Trophoblast cell (in vitro differentiated cells and primary cell): ENCODE data around the gene MITF.
"Not testable (repeated sequence)": the region's sequence is repeated elsewhere in the genome, so short reads cannot be mapped to it uniquely, and the experiment has no call there.

ENCODE experiments used
- DNase-seq, 2 donors: peaks; one replicate each; pipeline ENCODE4 v3.0.0-alpha.2; 2016
- H2AFZ ChIP-seq: 2 replicates; pipeline ENCODE4 v1.6.1; 2013; ENCODE audit warnings: low read length, moderate library complexity, mild to moderate bottlenecking; ENCODE audit not compliant: insufficient read depth, poor library complexity
- H2AK5ac ChIP-seq: 2 replicates; pipeline ENCODE4 v1.6.1; 2013; ENCODE audit warnings: mild to moderate bottlenecking, low read length
- H2BK120ac ChIP-seq: 2 replicates; pipeline ENCODE4 v1.6.1; 2013; ENCODE audit warnings: low read length, mild to moderate bottlenecking, moderate library complexity; ENCODE audit not compliant: insufficient read depth, poor library complexity
- H2BK12ac ChIP-seq: 2 replicates; pipeline ENCODE4 v1.6.1; 2013; ENCODE audit warnings: mild to moderate bottlenecking, low read length, moderate library complexity
- H2BK5ac ChIP-seq: 2 replicates; pipeline ENCODE4 v1.6.1; 2013; ENCODE audit warnings: low read length, low read depth, moderate library complexity, mild to moderate bottlenecking; ENCODE audit not compliant: poor library complexity
- H3K14ac ChIP-seq: 2 replicates; pipeline ENCODE4 v1.6.1; 2013; ENCODE audit warnings: mild to moderate bottlenecking, low read length
- H3K18ac ChIP-seq: 2 replicates; pipeline ENCODE4 v1.6.1; 2013; ENCODE audit warnings: mild to moderate bottlenecking, low read length
- H3K23ac ChIP-seq: 2 replicates; pipeline ENCODE4 v1.6.1; 2013; ENCODE audit warnings: low read length
- H3K27ac ChIP-seq: 2 replicates; pipeline ENCODE4 v1.5.1; 2013; ENCODE audit warnings: low read depth, mild to moderate bottlenecking, inconsistent platforms, low read length, moderate library complexity
- H3K27me3 ChIP-seq: 2 replicates; pipeline ENCODE4 v1.6.1; 2013; ENCODE audit warnings: inconsistent platforms, mild to moderate bottlenecking, low read length, moderate library complexity; ENCODE audit not compliant: insufficient read depth
- H3K36me3 ChIP-seq, 2 experiments: 1 replicate in 1 of 2; 2 replicates in 1 of 2; pipeline ENCODE4 v1.6.1; 2013; ENCODE audit warnings: low read length in 2 of 2, mild to moderate bottlenecking in 2 of 2, moderate library complexity in 1 of 2; ENCODE audit not compliant: insufficient read depth in 2 of 2, control insufficient read depth in 1 of 2
- H3K4ac ChIP-seq: 2 replicates; pipeline ENCODE4 v1.6.1; 2013; ENCODE audit warnings: low read depth, mild to moderate bottlenecking, low read length, moderate library complexity
- H3K4me1 ChIP-seq, 2 experiments: 1 replicate in 1 of 2; 2 replicates in 1 of 2; pipeline ENCODE4 v1.6.1; 2013; ENCODE audit warnings: low read length in 2 of 2, mild to moderate bottlenecking in 2 of 2, moderate library complexity in 1 of 2; ENCODE audit not compliant: insufficient read depth in 2 of 2, control insufficient read depth in 1 of 2
- H3K4me2 ChIP-seq: 2 replicates; pipeline ENCODE4 v1.6.1; 2013; ENCODE audit warnings: inconsistent platforms, mild to moderate bottlenecking, low read length, moderate library complexity
- H3K4me3 ChIP-seq: 2 replicates; pipeline ENCODE4 v1.5.1; 2013; ENCODE audit warnings: mild to moderate bottlenecking, low read depth, low read length, inconsistent platforms
- H3K79me1 ChIP-seq: one replicate; pipeline ENCODE4 v1.6.1; 2013; ENCODE audit warnings: low read length
- H3K79me2 ChIP-seq: 2 replicates; pipeline ENCODE4 v1.6.1; 2013; ENCODE audit warnings: low read length, mild to moderate bottlenecking; ENCODE audit not compliant: control insufficient read depth, insufficient read depth, poor library complexity
- H3K9ac ChIP-seq: 2 replicates; pipeline ENCODE4 v1.6.1; 2013; ENCODE audit warnings: mild to moderate bottlenecking, low read length
- H3K9me3 ChIP-seq: 2 replicates; pipeline ENCODE4 v1.6.1; 2013; ENCODE audit warnings: low read depth, mild to moderate bottlenecking, control low read depth, inconsistent platforms, low read length; ENCODE audit not compliant: insufficient read depth
- H4K12ac ChIP-seq: 2 replicates; pipeline ENCODE4 v1.6.1; 2013; ENCODE audit warnings: low read depth, mild to moderate bottlenecking, low read length, moderate library complexity
- H4K8ac ChIP-seq: 2 replicates; pipeline ENCODE4 v1.6.1; 2013; ENCODE audit warnings: low read depth, mild to moderate bottlenecking, low read length, moderate library complexity
- H4K91ac ChIP-seq: one replicate; pipeline ENCODE4 v1.6.1; 2013; ENCODE audit warnings: low read depth, mild to moderate bottlenecking, low read length, moderate library complexity
- WGBS: extraction: QIAGEN DNeasy Blood & Tissue Kit; methylation state at CpG from one replicate; pipeline ENCODE4 v1.1.7; 2013; ENCODE audit warnings: missing lambda C conversion rate; ENCODE audit not compliant: insufficient read length, insufficient coverage; ENCODE audit errors: extremely low coverage; 5-methylcytosine and 5-hydroxymethylcytosine counted together

MITF gene

DNA sequence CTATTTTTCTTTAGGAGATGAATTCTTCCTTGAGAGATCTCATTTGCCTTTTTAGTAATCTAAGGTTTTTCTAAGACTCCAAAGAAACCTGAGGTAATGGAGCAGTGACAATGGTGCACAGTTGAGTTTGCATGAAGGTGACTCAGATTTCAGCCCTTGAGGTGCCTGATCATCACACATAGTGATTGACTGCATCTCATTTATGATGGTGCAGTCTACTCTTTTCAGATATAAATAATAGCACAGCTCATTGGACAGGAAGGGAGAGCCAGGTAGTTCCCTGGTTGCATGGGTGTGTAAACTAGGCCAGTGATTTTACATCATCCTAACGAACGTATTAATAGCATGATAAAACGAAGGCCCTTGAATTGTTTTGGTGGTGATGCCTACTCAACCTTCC is 174.2 kb downstream of the MITF start:
- Histone ChIP-seq H2AFZ (no peak overlapping the region), H3K36me3 (no peaks in the 10 kb centered on the region), H3K9me3 (peaks cover 7% of the 10 kb centered on the region), H3K18ac (no peak overlapping the region), H3K23ac (no peak overlapping the region), H3K4ac (no peak overlapping the region), H3K27ac (no peak overlapping the region), H4K91ac (no peak overlapping the region), H3K4me3 (no peak overlapping the region), H4K12ac (no peak overlapping the region), H3K4me2 (no peak overlapping the region), H3K79me2 (no peaks in the 10 kb centered on the region), H2BK5ac (no peak overlapping the region), H4K8ac (no peak overlapping the region), H3K79me1 (no peaks in the 10 kb centered on the region), H3K27me3 (no peaks in the 10 kb centered on the region), H3K9ac (no peak overlapping the region), H2BK12ac (no peak overlapping the region), H2AK5ac (no peak overlapping the region), H2BK120ac (no peak overlapping the region), H3K14ac (no peak overlapping the region), H3K4me1 (no peaks in the 10 kb centered on the region)
- no peak for DNase-seq
- WGBS, result no CpG with 5 or more reads among the region's 3 CpGs

DNA sequence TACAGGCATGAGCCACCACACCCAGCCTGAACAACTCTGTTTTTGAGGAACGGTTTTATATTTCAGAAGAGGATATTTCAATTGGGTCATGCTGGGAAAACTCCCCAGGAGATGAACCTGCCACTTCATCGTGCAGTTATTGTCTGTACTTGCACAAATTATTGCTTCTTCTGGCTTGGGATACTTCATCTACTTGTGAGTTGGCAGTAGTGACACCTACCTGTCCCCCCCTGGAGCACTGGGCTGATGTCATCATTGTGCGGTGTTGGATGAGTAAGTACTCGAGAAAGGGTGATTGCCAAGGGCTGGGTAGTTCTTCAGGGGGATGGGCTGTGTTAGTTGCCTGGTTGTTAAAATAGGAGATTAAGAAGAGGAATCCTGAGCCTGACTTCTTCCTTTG is 175.1 kb downstream of the MITF start:
- Histone ChIP-seq H3K27ac (no peak overlapping the region), H3K23ac (no peak overlapping the region), H3K18ac (no peak overlapping the region), H4K8ac (no peak overlapping the region), H2BK5ac (no peak overlapping the region), H3K4me3 (no peak overlapping the region), H2BK120ac (no peak overlapping the region), H3K4me2 (no peak overlapping the region), H4K12ac (no peak overlapping the region), H3K79me2 (no peaks in the 10 kb centered on the region), H2BK12ac (no peak overlapping the region), H2AK5ac (no peak overlapping the region), H3K4me1 (no peaks in the 10 kb centered on the region), H4K91ac (no peak overlapping the region), H3K27me3 (no peaks in the 10 kb centered on the region), H3K9me3 (peaks cover 7% of the 10 kb centered on the region), H3K14ac (no peak overlapping the region), H3K79me1 (no peaks in the 10 kb centered on the region), H3K9ac (no peak overlapping the region), H3K4ac (no peak overlapping the region), H2AFZ (no peak overlapping the region), H3K36me3 (no peaks in the 10 kb centered on the region)
- DNase-seq, result no peak
- no CpG with 5 or more reads among the region's 4 CpGs for WGBS

DNA sequence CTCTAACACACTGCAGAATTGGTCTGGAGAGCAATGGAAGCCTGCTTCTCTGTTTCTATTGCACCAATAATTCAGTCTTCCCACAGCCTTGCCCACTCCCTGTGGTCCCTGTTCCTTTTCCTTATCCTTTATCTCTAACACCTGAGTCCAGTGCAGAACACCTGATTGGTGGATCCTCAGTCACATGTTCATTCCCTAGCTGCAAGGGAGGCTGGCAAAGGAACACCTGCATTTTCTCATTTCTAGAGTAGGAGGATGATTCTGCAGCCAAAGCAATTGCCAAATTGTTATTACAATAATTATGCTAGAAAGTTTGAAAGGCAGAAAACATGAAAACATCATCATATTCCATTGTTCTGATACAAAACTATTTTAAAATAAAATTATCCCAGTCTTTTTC is 176.5 kb downstream of the MITF start:
- Histone ChIP-seq H2BK5ac (no peak overlapping the region), H2AFZ (no peak overlapping the region), H3K4me2 (no peak overlapping the region), H3K14ac (no peak overlapping the region), H3K4me1 (no peaks in the 10 kb centered on the region), H3K36me3 (no peaks in the 10 kb centered on the region), H2BK120ac (no peak overlapping the region), H3K23ac (no peak overlapping the region), H3K4me3 (no peak overlapping the region), H4K8ac (no peak overlapping the region), H3K9ac (no peak overlapping the region), H2BK12ac (no peak overlapping the region), H3K27me3 (no peaks in the 10 kb centered on the region), H3K18ac (no peak overlapping the region), H3K79me1 (no peaks in the 10 kb centered on the region), H4K91ac (no peak overlapping the region), H2AK5ac (no peak overlapping the region), H3K9me3 (peaks cover 2% of the 10 kb centered on the region), H3K4ac (no peak overlapping the region), H3K27ac (no peak overlapping the region), H3K79me2 (no peaks in the 10 kb centered on the region), H4K12ac (no peak overlapping the region)
- DNase-seq, result no peak

DNA sequence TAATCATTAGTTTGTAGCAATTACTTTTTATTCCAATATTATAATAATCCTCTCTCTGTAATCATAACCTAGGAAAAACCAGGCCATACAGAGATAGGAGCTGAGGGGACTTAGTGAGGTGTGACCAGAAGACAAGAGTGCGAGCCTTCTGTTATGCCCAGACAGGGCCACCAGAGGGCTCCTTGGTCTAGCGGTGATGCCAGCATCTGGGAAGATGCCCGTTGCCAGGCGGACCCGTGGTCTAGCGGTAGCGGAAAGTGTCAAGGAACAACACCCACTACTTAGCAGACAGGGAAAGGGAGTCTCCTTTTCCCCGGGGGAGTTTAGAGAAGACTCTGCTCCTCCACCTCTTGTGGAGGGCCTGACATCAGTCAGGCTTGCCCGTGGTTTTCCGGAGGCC is 180.7 kb downstream of the MITF start:
- H3K27me3 ChIP-seq, H3K79me1 ChIP-seq, H4K8ac ChIP-seq, H3K23ac ChIP-seq, H2AK5ac ChIP-seq, H4K91ac ChIP-seq, H3K18ac ChIP-seq, H3K4ac ChIP-seq, H4K12ac ChIP-seq, H2BK12ac ChIP-seq, H3K79me2 ChIP-seq, H3K9ac ChIP-seq, H2BK120ac ChIP-seq, H3K4me1 ChIP-seq, DNase-seq, H3K4me3 ChIP-seq, H3K4me2 ChIP-seq, H3K9me3 ChIP-seq, H3K14ac ChIP-seq, H3K27ac ChIP-seq, H2BK5ac ChIP-seq, H3K36me3 ChIP-seq, H2AFZ ChIP-seq: not testable (repeated sequence)
- no CpG with 5 or more reads among the region's 10 CpGs for WGBS

DNA sequence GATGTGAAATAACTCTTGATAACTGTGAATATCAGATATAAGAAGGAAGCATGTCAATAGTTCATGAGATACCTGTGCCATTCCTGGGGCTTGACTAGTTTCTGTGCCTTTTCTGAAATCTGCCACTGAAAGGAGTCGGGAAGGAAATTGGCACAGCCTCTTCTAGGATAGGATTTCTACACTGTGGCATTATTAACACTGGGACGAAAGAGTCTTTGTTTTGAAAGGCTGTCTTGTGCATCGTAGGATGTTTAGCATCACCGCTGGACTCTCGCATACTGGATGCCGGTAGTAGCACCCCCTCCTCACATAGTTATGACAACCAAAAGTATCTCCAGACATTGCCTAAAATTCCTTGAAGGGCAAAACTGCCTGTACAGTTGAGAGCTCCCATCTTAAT is 182.4 kb downstream of the MITF start:
- Histone ChIP-seq H3K4me2 (no peak overlapping the region), H3K27me3 (no peaks in the 10 kb centered on the region), H3K9me3 (no peaks in the 10 kb centered on the region), H2BK120ac (no peak overlapping the region), H3K4me3 (no peak overlapping the region), H3K36me3 (no peaks in the 10 kb centered on the region), H3K9ac (no peak overlapping the region), H3K23ac (no peak overlapping the region), H4K8ac (no peak overlapping the region), H3K14ac (no peak overlapping the region), H2AK5ac (no peak overlapping the region), H2BK5ac (no peak overlapping the region), H3K79me1 (no peaks in the 10 kb centered on the region), H3K18ac (no peak overlapping the region), H4K12ac (no peak overlapping the region), H4K91ac (no peak overlapping the region), H3K4ac (no peak overlapping the region), H2BK12ac (no peak overlapping the region), H3K27ac (no peak overlapping the region), H3K4me1 (no peaks in the 10 kb centered on the region), H3K79me2 (no peaks in the 10 kb centered on the region), H2AFZ (no peak overlapping the region)
- no CpG with 5 or more reads among the region's 6 CpGs for WGBS
- no peak for DNase-seq
